ENCODE measurements around the gene TNRC6A.

Gene TNRC6A

DNA sequence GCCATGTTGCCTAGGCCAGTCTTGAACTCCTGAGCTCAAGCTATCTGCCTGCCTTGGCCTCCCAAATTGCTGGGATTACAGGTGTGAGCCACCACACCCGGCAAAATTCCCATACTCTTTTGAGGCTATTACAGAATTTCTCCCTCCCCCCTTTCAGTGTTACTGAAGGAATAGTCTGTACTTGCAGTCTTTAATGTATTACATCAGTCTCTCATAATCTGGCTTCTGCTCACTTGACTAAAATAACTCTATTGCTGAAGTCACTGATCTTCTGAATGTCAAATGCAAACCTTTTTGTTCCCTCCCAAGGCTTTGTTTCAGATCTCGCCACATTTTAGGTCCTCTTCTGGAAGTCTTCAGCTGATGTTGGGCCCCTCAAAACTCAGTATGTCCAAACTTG lies 51.8 kb downstream of the TNRC6A start:
- TF ChIP-seq, protein P1, sequence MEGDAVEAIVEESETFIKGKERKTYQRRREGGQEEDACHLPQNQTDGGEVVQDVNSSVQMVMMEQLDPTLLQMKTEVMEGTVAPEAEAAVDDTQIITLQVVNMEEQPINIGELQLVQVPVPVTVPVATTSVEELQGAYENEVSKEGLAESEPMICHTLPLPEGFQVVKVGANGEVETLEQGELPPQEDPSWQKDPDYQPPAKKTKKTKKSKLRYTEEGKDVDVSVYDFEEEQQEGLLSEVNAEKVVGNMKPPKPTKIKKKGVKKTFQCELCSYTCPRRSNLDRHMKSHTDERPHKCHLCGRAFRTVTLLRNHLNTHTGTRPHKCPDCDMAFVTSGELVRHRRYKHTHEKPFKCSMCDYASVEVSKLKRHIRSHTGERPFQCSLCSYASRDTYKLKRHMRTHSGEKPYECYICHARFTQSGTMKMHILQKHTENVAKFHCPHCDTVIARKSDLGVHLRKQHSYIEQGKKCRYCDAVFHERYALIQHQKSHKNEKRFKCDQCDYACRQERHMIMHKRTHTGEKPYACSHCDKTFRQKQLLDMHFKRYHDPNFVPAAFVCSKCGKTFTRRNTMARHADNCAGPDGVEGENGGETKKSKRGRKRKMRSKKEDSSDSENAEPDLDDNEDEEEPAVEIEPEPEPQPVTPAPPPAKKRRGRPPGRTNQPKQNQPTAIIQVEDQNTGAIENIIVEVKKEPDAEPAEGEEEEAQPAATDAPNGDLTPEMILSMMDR (IDR thresholded peaks at IDR 0.05; ENCODE audit: control extremely low read depth, extremely low read depth, low read depth, missing control alignments): no peak
- no peak for DNase-seq (ENCODE audit: extremely low spot score)
- CTCF ChIA-PET: no interaction called here
- POLR2A ChIA-PET: no interaction called here

DNA sequence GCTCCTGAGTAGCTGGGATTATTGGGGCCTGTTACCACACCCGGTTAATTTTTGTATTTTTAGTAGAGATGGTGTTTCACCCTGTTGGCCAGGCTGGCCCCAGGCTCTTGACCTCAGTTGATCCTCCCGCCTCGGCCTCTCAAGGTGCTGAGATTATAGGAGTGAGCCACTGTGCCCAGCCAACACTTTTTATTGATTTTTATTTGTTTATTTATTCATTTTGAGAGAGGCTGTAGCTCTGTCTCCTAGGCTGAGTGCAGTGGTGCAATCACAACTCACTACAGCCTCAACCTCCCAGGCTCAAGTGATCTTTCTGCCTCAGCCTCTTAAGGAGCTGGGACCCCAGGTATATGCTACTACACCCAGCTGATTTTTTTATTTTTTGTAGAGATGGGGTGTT lies 54.7 kb downstream of the TNRC6A start:
- no peak for DNase-seq (ENCODE audit: extremely low spot score)
- ChIA-PET CTCF (interaction anchor here (1.5 kb wide), 1 partner anchor 9 kb away, joined by 3 read pairs; no protein-coding TSS in a partner anchor), POLR2A (no interaction called here)
- TF ChIP-seq, protein P1 (IDR thresholded peaks at IDR 0.05; ENCODE audit: control extremely low read depth, extremely low read depth, low read depth, missing control alignments): no peak

DNA sequence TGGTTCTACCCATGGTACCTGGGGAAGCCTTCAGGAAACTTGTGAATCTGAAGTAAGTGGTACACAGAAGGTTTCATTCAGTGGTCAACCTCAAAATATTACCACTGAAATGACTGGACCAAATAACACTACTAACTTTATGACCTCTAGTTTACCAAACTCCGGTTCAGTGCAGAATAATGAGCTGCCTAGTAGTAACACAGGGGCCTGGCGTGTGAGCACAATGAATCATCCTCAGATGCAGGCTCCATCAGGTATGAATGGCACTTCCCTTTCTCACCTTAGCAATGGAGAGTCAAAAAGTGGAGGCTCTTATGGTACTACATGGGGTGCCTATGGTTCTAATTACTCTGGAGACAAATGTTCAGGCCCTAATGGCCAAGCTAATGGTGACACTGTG lies 60.4 kb downstream of the TNRC6A start:
- no peak for DNase-seq (ENCODE audit: extremely low spot score)
- POLR2A ChIA-PET: no interaction called here
- CTCF ChIA-PET: no interaction called here
- TF ChIP-seq, protein P1 (IDR thresholded peaks at IDR 0.05; ENCODE audit: control extremely low read depth, extremely low read depth, low read depth, missing control alignments): no peak

DNA sequence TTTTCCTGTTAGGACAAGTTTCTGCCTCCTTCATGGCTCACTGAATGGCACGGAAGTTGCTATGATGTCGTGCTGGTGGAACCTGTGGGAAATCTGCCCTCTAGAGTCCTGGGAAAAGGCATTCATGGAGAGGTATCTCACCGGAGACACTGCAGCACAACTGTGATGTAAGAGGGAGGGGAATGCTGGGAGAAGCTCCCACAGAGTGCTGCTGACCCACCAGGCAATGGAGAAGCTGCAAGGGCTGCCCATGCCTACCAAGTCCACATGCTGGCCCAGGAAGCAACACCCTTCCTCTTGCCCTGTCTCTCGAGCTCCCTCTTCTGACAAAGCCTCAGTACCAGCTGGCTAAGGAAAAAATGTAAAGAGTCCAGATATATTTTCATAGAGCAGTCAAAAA lies 71.1 kb downstream of the TNRC6A start:
- ChIA-PET POLR2A (no interaction called here), CTCF (interaction anchor here (0.6 to 1.5 kb wide), 6 partner anchors 8 to 295 kb away, joined by 3 to 6 read pairs (median 3); no protein-coding TSS in a partner anchor)
- DNase-seq (ENCODE audit: extremely low spot score): no peak
- TF ChIP-seq, protein P1 (IDR thresholded peaks at IDR 0.05; ENCODE audit: control extremely low read depth, extremely low read depth, low read depth, missing control alignments): peak; percentile 33

DNA sequence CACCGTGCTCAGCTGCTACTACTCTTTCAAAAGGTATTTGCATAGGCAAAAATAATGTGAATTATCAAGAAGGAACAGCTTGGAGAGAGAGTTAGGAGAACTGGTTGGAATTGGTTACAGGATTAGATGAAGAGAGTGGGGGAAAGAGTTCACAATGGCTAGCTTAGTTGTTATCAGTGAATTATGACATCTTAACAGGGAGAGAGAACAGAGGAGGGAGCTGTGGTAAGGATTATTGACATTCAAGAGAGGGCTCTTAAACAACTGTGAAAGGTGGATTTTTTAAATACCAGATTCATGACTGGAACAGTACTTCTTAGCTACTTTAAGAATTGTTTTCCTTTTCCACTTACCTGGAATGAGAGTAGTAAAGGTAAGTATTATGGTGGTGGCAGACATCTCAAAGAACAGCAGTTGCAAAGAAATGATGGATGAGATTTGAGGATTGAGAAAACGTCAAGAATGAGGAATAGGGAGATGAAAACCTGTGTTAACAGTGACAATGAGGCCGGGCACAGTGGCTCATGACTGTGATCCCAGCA lies 72.4 kb downstream of the TNRC6A start:
- CTCF ChIA-PET: interaction anchor here (0.6 to 1.0 kb wide), 2 partner anchors 12 to 25 kb away, joined by 3 read pairs; no protein-coding TSS in a partner anchor
- no peak for DNase-seq (ENCODE audit: extremely low spot score)
- POLR2A ChIA-PET: no interaction called here
- TF ChIP-seq, protein P1 (IDR thresholded peaks at IDR 0.05; ENCODE audit: control extremely low read depth, extremely low read depth, low read depth, missing control alignments): no peak

DNA sequence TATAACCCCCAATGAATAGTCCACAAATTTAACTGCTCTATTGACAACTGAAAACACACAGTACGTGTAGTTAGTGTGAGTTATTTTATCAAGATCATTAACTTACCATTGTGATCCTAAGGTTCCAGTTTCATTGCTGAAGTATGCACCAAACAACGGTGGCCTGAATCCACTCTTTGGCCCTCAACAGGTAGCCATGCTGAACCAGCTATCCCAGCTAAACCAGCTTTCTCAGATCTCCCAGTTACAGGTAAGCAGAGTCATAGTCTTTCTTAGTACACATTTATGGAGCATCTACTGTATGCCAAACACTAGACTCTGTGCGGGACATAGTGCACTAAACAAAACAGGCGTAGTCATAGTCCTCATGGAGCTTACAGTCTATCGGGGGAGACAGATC lies 76.0 kb downstream of the TNRC6A start:
- TF ChIP-seq, protein P1 (IDR thresholded peaks at IDR 0.05; ENCODE audit: control extremely low read depth, extremely low read depth, low read depth, missing control alignments): no peak
- CTCF ChIA-PET: no interaction called here
- DNase-seq (ENCODE audit: extremely low spot score): no peak
- POLR2A ChIA-PET: no interaction called here
